NCI-H446 (cell line): Measurements from ENCODE around the gene UCKL1.

Source experiments
- DNase-seq, 2 experiments: peaks; one replicate each; lab custom pipeline; 2025; lab: John Stamatoyannopoulos, UW

Gene UCKL1

DNA sequence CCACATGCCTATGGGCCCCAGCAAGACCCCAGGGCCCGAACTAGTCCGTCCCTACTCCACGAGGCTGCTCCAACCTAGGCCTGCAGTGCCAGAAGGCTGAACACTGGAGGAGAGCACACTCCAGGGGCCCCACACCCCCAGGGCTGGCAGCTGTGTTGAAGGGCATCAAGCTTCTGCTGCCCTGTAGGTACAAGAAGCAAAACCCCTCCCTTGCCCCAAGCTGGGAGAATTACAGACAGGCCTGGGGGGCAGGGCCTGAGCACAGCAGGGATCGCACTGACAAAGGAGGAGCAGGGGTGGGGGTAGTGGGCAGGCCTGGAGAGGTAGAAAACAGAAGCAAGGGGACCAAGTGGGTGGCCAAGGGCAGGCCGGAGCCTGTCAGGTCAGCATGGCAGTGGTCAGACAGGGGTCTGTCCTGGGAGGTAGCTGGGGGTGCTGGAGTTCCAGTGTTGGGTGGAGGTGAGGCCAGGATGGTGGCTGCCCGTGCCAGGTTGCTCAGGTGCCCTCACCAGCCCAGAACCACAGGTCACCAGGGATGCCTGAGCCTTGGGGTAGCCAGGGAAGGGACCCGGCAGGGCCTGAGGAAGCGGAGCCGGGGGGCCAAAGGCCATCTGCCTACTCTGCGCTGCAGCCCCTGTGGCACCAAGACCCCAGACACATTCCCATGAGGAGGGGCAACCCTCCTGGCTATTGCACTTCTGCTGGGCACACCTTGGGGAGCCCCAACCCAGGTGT is 2.9 kb upstream of the UCKL1 start:
- DNase-seq: no peak

DNA sequence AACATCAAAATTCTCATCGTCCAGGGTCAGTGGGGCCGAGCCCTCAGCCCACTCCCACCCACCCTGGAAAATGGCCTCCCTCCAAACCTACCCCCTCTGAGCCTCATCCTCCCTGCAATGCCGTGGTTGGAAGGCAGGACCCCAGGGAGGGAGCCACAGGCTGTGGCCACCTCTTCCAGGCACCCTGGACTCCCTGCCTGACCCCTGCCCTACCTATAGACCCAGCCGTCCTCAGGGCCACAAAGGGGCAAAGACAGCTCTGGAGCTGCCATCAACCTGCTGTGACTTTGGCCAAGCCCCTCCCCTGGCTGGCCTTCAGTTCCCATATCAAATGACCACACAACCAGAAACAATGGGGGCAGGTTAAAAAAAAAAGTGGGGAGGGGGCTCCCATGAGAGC is 2.3 kb upstream of the UCKL1 start:
- DNase-seq: no peak

DNA sequence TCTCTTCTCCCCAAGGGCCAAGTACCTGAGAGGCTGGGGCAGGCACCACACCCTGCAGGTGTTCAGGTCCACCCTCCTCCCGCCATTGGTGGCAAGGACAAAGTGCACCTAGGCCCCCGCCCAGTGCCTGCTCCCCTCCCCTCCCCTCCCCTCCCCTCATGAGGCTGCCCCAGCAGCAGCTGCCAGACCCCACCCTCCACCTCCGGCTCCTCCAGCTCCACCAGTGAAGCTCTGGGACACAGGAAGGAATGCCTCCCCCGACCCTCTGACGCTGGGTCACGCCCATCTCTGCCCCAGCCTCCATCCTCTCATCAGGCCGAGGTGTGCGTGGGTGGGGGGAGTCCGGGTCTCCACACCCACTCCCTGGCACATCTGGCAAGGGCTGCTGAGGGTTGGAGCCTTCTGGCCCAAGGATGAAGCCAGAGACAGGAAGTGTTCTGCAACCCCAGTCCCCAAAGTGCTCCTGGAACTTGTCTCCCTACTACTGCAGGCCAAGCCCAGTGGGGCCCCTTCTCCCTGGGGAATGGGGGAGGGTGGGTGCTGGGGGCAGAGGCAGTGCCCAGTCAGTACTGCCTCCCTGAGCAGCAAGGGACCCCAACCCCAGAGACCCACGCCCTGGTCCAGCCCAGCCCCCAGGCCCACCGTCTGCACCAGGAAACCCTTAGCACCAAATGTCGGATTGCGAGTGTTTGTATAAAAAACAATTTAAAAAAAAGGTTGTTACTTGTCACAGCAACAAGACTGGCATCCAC is 1.6 kb upstream of the UCKL1 start:
- DNase-seq: no peak

DNA sequence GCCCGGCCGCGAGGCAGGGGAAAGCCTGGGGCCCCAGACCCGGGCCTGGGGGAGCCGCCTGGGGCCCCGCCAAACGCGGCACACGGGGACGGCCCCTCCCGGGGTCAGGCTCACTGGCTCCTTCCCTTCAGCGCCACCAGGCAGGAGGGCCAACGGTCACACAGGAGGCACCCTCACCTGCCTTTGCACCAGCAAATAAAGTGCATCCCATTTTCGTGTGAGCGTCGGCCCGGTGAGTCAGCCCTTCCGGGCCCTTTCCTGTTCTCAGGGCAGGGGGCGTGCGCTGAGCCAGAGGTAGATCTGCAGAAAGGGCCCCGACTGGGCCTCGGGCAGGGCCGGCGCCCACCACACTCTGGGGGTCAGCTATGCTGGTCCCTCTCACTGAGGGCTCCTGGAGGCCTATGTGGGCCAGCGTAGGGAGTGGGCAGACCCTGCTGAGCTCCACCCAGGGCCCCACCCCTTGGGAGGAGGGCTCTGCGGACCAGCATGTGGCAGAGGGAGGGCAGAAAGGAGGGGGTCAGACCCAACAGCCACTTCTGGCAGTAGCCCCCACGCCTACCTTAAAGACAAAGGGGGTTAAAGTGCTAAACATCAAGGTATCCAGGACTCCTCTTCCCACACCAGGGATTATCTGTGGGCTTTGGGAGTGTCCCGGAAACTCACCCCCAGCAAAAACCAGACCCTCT is 931 bp upstream of the UCKL1 start:
- DNase-seq: peak in 1 of 2 experiments; percentile 44

DNA sequence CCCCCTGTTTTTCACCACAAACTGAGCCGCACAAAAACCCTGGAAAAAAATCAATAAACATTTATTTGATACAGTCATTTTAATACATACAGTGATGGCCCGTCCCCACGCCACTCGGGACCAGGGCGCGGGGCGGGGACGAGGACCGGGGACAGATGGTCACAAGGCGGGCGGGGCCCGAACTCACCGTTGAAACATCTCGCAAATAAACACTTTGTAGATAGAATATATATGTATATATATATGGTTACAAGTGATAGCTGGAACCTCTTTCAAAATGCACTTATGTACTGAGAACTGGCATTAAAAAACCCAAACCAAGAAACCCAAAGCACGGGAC is 418 bp upstream of the UCKL1 start:
- no peak for DNase-seq

DNA sequence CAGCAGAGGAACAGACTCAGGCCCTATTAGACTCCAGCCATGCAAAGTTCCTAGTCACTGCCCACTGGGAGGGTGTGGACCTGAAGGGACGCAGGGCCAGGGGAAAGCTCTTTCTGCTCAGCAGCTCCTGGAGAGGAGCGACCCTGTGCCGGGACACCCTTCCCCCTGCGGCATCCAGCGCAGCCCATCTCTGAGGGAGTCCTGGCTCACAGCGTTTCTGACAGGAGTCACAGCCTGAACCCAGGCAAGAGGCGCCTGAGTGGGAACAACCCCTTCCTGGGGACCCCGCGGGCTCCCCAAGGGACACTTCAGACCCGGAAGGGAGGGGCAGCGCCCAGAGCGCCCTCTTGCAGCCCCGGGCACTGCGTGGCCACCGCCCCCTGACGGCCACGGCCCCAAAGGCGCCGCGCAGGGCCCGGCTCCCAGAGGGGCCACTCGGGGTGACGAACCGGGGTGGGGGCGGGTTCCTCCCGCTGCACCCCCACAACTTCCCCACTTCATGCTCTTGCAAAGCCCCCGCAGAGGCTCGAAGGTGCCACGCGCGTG is 862 bp downstream of the UCKL1 start:
- no peak for DNase-seq

DNA sequence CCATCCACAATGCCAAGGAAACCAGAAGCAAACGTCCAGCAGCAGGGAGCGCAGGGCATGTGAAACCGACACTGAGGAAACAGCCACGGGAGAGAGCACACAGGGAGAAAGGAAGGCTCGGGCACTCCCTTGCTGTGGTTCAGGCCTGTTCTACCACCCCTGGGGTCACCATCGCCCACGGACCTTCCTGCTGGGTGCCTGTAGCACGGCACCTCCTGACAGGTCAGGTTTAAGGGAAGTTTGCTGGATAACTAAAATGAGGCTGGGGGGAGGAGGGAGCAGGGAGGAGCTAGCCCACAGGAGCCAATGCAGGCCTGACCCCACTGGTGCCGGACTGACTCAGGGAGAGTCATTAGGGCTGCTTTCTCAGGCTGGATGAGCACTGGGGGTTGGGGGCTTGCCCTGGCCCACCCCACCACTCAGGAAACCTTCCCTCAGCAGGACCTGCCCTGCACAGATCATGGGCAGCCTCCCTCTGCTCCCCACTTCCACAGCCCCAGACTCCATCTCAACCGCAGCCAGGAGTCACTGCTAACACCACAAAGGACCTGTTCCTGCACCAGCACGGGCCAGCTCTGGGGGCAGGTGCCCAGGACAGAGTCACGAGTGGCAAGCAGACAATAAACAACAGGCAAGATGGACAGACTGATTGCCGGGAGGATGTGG is 2.3 kb downstream of the UCKL1 start:
- no peak for DNase-seq

DNA sequence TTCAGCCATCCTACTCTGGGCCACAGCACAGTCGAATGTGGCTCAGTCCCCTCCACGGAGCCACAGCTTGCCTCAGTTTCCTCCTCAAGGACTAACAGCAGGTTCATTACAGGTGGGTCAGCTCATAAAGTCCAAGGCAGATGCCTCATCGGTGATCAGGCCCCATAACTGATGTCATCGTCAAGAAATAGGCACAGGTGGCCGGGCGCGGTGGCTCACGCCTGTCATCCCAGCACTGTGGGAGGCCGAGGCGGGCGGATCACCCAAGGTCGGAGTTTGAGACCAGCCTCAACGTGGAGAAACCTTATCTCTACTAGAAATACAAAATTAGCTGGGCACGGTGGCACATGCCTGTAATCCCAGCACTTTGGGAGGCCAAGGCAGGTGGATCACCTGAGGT is 3.4 kb downstream of the UCKL1 start:
- DNase-seq: no peak

DNA sequence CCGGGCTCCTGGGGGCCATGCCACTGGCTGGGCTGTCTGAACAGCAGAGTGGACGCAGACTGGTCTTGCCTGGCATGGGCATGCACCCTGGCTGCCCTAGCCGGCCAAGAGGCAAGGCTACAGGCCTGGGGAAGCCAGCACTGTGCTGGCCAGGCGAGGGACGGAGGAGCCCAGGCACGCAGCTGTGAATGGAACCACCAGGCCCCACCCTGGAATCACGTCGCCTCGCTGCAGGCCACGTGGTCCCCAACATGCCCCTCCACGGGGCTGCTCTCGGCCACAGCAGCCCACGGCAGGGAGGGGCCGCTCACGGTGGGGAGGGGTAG is 4.0 kb downstream of the UCKL1 start:
- DNase-seq: no peak

DNA sequence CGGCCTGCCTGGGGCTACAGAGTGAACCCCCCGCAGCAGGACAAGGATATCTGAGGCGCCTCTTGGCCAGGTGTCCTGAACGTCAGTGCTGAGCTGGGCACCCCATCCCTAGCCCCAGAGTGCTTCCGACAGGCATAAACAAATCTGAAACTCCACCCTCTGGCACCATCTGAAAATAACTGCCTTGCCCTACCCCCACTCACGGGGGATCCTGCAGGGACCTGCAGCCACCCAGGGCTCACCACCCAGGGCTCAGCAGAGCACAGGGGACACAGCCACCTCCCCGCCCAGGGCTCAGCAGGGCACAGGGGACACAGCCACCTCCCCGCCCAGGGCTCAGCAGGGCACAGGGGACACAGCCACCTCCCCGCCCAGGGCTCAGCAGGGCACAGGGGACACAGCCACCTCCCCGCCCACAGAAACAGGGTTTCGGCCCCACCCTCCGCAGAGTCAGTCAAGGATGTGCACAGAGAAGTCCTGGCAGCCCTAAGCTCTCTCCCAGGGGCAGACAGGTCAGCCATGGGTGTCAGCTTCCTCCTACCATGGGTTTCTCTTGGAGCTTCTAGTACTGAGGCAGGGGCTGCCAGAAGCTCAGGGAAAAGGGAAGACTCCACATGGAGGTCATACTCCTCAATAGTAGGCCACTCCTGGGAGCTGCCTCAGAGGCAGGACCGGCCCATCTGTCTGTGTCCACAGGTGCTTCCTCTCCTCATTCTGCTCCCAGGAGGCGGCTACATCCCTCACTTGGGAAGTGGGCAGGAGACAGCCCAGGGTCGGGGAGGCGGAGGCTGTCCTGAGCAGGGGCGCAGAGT is 4.6 kb downstream of the UCKL1 start:
- no peak for DNase-seq

DNA sequence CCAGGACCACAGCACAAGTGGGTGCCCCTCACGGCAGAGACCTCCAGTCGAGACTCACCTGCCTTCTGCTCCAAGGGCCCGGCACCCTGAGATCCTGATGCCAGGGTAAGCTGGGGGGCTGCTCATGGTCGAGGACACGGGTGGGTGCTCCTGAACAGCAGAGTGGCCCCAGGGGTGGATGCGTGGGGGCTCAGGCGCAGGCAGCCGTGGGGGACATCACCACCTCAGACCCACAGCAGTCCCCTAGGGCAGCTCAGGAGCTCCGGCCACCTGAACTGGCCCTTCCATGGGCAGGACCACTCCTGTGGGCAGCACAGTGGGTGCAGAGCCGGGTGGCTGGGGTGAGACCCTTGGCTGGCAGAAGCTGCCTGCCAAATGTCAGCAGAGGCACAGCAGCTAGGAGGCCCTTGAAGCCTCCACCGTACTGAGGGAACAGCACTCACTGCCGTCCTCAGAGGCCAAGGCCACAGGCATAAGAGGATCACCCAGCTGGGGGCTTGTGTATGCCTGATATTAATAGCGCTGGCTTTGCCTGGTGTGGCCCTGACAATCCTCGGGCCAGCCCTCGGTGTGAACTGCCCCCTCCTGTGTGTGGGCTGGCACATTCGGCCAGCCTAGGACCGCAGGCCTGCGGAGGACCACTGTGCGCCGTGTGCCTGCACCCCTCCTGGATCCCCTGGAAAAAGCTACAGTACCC is 5.4 kb downstream of the UCKL1 start:
- no peak for DNase-seq

DNA sequence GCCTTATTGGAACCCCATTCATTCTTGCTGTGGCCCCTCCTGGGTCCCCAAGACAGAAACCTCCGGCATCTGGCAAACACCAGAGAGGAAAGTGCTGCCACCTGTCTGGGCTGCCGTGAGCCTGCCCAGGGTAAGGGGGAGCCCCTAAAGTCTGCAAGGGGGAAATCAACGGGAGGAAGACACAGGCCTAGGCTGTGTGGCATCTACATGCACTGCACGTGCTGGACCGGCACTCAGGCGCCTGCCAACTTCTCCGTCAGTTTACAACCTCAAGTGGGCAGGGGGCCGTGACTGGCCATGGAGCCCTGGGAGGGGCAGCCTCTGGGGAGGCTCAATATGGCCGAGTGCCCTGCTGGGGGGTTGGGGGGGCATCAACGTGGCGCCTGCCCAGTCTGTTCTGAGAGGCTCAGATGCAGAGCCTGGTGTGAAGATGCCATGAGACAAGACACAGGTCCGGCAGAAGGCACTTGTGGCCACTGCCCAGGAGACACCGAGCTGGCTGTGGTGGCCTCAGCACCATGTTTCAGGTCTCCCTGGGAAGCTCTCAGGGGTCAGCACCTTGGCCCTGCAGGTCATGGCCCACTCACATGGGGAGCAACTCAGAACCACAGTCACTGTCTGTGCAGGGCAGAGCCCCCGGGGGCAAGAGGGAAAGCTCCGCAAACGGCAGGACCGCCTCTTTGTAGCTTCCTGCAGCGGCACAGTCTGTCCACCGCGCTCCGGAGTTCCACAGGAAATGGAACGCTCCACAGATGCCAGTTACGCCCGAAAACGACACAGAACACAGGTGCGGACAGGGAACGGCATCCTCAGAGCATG is 8.4 kb downstream of the UCKL1 start:
- no peak for DNase-seq

DNA sequence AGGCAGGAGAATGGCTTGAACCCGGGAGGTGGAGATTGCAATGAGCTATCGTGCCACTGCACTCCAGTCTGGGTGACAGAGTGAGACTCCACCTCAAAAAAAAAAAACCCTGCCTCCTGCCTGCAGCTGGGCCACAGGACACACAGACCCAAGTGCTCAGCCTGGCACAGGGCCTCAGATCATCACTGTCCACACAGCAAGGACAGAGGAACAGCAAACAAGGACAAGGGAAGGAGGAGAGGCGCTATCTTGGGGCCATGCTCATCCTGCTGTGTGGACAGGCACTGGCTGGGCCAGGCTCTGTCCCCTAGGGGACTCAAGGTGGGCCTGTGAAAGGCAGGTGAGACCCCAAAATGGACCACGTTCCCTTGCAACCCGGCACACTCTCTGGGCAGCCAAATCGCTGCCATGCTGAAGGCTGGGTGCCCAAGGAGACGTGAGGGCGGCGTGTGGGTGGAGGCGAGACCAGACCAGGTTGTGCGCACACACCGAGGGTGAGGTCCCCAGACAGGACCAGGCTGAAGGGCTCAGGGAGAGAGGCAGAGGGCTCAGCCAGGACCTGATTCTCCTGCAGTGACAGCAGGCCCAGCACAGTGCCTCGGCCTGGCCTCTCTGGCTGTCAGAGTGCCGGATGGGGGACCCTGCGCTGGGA is 9.1 kb downstream of the UCKL1 start:
- no peak for DNase-seq

DNA sequence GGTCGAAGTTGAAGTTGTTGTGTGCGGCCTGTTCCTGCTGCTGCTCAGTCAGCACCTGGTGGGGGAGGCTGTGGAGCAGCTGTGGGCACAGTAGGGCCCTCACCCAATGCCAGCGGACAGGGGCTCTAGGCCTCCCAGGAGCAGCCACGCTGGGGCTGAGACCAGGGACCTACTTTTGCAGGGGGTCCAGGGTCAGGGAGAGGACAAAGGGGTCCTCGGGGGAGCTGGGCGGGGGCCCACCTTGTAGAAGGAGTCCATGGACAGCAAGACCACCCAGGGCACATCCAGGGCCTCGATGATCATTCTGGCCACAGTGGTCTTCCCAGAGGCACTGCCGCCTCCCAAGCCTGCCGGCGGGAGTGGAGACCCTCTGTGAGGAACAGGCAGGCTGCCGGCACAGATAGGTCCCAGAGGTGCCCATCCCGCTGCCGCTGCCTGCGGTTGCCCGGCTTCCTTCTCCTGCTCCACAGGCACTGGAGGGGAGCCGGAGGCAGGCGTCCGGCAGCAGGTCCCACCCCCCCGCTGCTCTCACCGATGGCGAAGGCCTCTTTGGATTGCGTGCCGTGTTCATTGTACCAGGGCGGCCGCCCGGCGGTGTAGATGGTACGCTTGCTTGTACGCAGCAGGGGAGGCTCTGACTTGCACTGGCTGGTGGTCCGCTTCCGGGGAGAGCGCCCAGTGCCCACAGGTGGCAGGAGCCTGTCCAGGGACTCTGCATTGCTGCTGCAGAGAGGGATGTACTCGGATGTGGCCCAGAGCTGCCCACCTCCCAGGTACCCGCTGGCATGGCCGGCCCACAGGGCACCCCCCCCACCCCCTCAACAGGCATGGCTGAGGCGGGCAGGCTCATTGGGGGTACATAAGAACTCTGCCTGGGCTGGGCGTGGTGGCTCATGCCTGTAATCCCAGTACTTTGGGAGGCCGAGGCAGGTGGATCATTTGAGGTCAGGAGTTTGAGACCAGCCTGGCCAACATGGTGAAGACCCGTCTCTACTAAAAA is 10.0 kb downstream of the UCKL1 start:
- DNase-seq: no peak

DNA sequence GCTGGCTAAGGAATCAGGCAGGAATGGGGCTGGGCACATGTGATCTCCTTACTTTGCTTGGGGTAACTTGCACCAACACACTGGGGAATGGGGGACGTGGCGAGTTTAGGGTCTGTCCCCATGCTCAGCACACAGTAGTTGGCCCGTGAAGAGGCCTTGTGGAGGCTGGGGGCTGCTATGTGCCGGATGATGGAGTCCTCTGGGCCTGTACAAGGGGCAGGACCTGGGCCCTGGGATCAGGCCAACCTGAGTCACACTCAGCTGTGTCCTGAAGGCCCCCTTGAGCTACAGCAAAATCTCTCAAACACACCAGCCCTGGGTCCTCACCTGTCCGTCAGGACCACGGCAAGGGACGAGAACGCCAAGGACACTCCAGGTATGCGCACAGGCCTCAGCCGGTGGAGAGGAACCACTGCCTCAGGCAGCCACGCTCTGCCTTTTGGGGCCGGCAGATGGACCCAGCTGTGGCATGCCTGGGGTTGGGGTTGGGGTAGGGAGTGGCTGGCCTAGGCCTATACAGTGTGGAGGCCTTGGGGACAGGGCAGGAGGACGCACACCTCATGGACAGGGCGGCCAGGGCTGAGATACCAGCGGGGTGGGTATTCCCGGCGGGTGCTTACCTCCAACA is 11.1 kb downstream of the UCKL1 start:
- DNase-seq: no peak

DNA sequence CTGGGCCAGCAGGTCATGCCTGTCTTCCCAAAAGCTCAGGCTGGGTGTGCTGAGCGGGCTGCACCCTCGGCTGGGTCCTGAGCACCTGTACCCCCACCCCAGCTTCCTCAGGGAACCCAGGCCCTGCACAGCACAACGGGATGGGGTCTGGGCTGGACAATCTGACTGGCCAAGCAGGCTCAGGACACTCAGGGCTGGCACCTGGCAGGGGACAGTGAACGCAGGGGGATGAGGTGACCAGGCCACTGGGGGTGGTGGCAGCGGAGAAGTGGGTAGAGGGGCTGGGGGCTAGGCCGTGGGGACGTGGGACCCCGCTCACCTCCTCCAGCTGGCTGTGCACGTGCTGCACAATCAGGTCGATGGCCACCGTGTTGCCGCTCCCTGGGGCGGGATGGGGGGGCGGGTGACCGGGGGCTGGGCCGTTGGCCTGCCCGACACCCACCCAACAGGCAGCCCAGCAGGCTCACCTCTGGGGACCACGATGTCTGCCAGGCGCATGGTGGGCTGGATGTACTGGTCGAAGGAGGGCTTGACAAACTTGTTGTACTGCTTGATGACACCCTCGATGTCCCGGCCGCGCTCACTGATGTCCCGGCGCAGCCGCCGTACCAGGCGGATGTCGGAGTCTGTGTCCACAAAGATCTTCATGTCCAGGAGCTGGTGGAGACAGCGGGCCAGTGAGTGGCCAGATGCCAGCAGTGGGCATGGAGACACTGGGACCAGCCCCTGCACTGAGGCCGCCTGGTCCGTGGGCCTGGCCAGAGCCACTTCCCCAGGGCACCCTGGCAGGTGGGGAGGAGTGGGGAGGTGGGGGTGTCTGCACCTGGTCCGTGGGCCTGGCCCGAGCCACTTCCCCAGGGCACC is 11.9 kb downstream of the UCKL1 start:
- DNase-seq: no peak

DNA sequence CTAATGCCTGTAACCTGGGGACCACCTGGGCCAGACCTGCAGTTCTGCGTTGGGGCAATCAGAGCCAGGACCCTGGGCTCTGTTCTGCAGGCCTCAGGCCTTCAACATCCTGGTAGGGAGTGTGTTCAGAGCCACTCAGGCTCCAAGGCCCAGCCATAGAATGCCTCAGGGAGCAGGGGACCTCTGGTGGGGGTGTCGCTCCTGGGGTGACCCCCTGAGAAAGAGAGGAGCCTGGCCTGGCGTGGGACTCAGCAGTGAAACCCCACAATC is 12.5 kb downstream of the UCKL1 start:
- no peak for DNase-seq
